ENCODE results near the gene HLCS. TPM values are rescaled to one million over a fixed set of nuclear protein-coding genes. Genes with fewer than 3 reads are reported as not detected.

Gene HLCS
- polyA plus RNA-seq, 1 donor (not counting 4 experiments of a cell fraction or from before 2014, with no cell fraction given): 11.5 TPM

DNA sequence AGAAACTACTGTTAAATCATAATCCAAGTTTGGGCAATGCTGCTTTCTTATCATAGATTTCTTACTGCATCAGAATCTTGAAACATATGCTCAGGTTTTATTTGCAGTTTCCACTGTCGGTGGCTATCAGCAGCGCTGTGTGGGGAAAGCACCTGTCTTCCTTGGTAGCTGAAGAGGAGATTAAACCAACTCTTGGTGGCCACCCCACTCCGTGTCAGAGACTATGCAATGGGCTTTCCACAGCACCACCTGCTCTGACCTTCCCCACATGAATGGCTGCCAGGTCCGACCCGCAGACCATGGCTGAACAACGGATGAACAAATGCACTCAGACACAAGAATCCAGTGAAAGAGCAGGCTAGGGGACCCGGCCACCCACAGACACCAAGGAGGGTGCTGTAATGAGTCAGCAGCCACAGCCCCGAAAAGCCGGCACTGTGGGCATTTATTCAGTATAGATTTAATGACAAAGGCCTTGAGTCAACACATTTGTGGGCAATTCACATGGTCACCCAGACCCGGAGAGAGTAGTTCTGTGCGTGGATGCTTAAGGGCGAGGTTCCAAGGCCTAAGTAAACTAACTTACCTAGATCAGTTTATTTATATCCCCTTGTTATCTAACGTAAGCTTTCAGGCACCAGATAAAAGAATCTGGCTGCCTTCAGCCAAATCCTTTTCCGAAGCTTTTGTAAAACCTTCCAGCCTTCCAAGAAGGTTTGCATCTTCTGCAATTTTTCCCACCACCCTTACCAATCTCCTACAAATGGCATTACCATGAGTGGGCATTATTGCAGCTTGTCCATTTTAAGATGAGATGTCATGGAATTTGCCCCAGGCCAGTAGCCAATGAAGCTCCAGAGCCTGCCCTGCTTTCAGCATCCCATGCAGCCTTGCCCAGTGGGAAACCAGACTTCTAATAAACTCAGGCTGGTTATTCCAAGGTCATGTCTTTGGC, 82.7 kb downstream of the HLCS start:
- DNase-seq (ENCODE audit: low read depth, low spot score): no peak
- dilution Hi-C loops (cut with MboI; ENCODE audit: extremely low pct_ligation_motif_present, low sequenced_read_pairs): no loop called here
- Histone ChIP-seq H3K9ac (ENCODE audit: control insufficient read depth, extremely low read depth, insufficient read depth, low read length) (no peak overlapping the region), H3K4me1 (ENCODE audit: control insufficient read depth, extremely low read depth, insufficient read depth, low read length) (no peaks in the 10 kb centered on the region), H3K27ac (ENCODE audit: control insufficient read depth, insufficient read depth, low read length) (no peak overlapping the region), H3K4me2 (ENCODE audit: control insufficient read depth, extremely low read depth, insufficient read depth, low read depth, low read length) (no peak overlapping the region), H3K79me2 (ENCODE audit: control insufficient read depth, insufficient read depth, low read length) (no peaks in the 10 kb centered on the region), H2AFZ (ENCODE audit: control insufficient read depth, low read length) (no peak overlapping the region), H3K9me1 (ENCODE audit: control insufficient read depth, extremely low read depth, insufficient read depth, low read length) (no peaks in the 10 kb centered on the region), H3K9me3 (ENCODE audit: control insufficient read depth, low read depth, low read length) (no peaks in the 10 kb centered on the region), H3K27me3 (ENCODE audit: control insufficient read depth, extremely low read depth, insufficient read depth, low read length) (no peaks in the 10 kb centered on the region), H3K36me3 (ENCODE audit: control insufficient read depth in 2 of 2, extremely low read depth in 1 of 2, insufficient read depth in 2 of 2, low read length in 2 of 2) (no peaks in the 10 kb centered on the region), H4K20me1 (ENCODE audit: control insufficient read depth, extremely low read depth, insufficient read depth, low read length) (no peaks in the 10 kb centered on the region), H3K4me3 (ENCODE audit: control insufficient read depth in 2 of 3, extremely low read depth in 1 of 3, insufficient read depth in 2 of 3, low read depth in 1 of 3, low read length in 3 of 3) (no peak overlapping the region)
- no peak for FAIRE-seq
- no peak for TF ChIP-seq EZH2 (IDR thresholded peaks at IDR 0.05; ENCODE audit: low read length)
- TF ChIP-seq, protein P1, sequence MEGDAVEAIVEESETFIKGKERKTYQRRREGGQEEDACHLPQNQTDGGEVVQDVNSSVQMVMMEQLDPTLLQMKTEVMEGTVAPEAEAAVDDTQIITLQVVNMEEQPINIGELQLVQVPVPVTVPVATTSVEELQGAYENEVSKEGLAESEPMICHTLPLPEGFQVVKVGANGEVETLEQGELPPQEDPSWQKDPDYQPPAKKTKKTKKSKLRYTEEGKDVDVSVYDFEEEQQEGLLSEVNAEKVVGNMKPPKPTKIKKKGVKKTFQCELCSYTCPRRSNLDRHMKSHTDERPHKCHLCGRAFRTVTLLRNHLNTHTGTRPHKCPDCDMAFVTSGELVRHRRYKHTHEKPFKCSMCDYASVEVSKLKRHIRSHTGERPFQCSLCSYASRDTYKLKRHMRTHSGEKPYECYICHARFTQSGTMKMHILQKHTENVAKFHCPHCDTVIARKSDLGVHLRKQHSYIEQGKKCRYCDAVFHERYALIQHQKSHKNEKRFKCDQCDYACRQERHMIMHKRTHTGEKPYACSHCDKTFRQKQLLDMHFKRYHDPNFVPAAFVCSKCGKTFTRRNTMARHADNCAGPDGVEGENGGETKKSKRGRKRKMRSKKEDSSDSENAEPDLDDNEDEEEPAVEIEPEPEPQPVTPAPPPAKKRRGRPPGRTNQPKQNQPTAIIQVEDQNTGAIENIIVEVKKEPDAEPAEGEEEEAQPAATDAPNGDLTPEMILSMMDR (optimal IDR thresholded peaks at IDR 0.05 in 1 of 3, IDR thresholded peaks at IDR 0.05 in 1 of 3, conservative IDR thresholded peaks at IDR 0.05 in 1 of 3; ENCODE audit: extremely low read depth in 1 of 3, insufficient read depth in 2 of 3, low read length in 3 of 3): no peak

DNA sequence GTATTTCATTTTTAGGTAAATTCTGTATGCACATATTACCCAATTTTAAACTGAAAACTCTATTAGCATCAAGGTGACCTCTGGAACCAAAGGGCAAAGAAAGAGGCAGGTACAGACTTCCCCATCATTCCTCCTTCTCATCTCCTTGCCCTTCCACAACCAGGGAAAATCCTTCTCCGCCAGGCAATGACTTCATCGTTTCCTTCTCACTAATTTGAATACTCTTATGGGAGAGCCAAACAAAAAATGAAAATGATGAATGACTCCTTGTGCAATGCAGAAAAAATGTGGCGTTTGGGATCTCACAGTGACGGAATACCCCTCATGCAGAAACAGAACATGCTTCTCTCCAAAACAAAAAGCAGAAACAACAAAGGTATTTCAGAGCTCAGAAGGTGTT, 83.7 kb downstream of the HLCS start:
- no peaks in the 10 kb centered on the region for H3K79me2 ChIP-seq (ENCODE audit: control insufficient read depth, insufficient read depth, low read length)
- no peak overlapping the region for H3K4me3 ChIP-seq (ENCODE audit: control insufficient read depth in 2 of 3, extremely low read depth in 1 of 3, insufficient read depth in 2 of 3, low read depth in 1 of 3, low read length in 3 of 3)
- no peaks in the 10 kb centered on the region for H4K20me1 ChIP-seq (ENCODE audit: control insufficient read depth, extremely low read depth, insufficient read depth, low read length)
- TF ChIP-seq, protein P1 (optimal IDR thresholded peaks at IDR 0.05 in 1 of 3, IDR thresholded peaks at IDR 0.05 in 1 of 3, conservative IDR thresholded peaks at IDR 0.05 in 1 of 3; ENCODE audit: extremely low read depth in 1 of 3, insufficient read depth in 2 of 3, low read length in 3 of 3): no peak
- no peak for TF ChIP-seq EZH2 (IDR thresholded peaks at IDR 0.05; ENCODE audit: low read length)
- H3K9ac ChIP-seq (ENCODE audit: control insufficient read depth, extremely low read depth, insufficient read depth, low read length): no peak overlapping the region
- H2AFZ ChIP-seq (ENCODE audit: control insufficient read depth, low read length): no peak overlapping the region
- H3K36me3 ChIP-seq (ENCODE audit: control insufficient read depth in 2 of 2, extremely low read depth in 1 of 2, insufficient read depth in 2 of 2, low read length in 2 of 2): no peaks in the 10 kb centered on the region
- no peaks in the 10 kb centered on the region for H3K9me3 ChIP-seq (ENCODE audit: control insufficient read depth, low read depth, low read length)
- H3K9me1 ChIP-seq (ENCODE audit: control insufficient read depth, extremely low read depth, insufficient read depth, low read length): no peaks in the 10 kb centered on the region
- DNase-seq (ENCODE audit: low read depth, low spot score) (no peak), FAIRE-seq (no peak)
- no peak overlapping the region for H3K27ac ChIP-seq (ENCODE audit: control insufficient read depth, insufficient read depth, low read length)
- no peaks in the 10 kb centered on the region for H3K27me3 ChIP-seq (ENCODE audit: control insufficient read depth, extremely low read depth, insufficient read depth, low read length)
- H3K4me1 ChIP-seq (ENCODE audit: control insufficient read depth, extremely low read depth, insufficient read depth, low read length): no peaks in the 10 kb centered on the region
- dilution Hi-C loops (cut with MboI; ENCODE audit: extremely low pct_ligation_motif_present, low sequenced_read_pairs): no loop called here
- no peak overlapping the region for H3K4me2 ChIP-seq (ENCODE audit: control insufficient read depth, extremely low read depth, insufficient read depth, low read depth, low read length)
